Measurements from ENCODE around the gene PALD1.

The PALD1 gene

DNA sequence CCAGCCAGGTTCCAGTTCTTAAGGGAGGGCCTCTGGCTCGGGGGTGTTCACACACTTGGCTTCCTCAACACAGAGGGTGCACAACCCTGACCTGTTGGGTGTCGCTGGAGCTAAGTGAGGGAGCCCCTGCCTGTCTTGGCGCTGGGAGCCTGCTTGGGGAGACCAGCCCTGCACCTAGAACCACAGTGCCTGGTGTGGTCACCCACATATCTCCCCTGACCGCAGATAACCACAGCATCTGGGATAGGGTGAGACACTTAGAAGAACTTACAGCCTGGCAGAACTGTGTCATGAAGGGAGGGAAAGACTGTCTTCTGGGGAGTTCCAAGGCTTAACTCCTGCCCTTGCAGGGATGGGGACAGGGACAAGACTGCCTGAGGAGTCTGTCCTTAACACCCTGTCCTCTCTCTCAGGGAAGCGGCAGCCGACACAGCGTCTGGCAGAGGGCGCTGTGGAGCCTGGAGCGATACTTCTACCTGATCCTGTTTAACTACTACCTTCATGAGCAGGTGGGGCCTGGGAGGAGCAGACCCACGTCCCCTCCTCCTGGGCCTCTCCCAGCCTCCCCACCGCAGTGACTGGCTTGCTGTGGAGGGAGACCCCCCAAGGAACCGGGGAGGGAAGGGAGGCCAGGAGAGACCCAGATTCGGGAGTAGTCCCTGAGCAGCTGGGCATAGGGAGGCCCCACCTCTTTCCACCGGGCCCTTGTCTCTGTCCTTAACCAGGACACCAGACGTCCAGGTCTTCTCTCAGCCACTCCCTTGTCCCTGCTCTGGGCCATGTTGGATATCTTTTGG is 59.0 kb downstream of the PALD1 start:
- DNase-seq: peak; percentile 64

DNA sequence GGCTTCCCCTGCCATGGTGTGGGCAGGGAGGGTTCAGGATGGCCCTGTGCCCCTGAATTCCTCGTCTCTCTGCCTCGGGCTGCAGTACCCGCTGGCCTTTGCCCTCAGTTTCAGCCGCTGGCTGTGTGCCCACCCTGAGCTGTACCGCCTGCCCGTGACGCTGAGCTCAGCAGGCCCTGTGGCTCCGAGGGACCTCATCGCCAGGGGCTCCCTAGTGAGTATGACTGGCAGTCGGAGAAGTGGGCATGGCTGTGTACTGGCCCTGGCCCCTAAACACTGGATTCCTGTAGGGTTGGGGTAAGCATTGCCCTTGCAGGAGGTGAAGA is 59.6 kb downstream of the PALD1 start:
- no peak for DNase-seq

DNA sequence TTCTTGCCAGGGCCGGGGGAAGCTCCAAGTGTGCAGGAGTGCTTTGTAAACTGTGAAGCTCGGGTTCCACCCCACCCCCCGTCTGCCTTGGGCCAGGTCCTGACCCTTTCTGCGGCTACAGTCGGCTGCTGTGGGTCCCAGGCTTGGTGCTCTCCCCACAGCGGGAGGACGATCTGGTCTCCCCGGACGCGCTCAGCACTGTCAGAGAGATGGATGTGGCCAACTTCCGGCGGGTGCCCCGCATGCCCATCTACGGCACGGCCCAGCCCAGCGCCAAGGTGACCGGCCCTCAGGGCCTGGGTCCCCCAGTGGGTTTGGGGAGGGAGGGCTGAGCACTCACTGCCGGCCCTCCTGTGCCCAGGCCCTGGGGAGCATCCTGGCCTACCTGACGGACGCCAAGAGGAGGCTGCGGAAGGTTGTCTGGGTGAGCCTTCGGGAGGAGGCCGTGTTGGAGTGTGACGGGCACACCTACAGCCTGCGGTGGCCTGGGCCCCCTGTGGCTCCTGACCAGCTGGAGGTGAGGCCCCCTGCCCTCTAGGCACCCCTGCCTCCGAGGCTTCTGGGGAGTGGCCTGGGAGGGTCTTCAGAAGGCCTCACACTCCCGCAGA is 60.3 kb downstream of the PALD1 start:
- DNase-seq: no peak

DNA sequence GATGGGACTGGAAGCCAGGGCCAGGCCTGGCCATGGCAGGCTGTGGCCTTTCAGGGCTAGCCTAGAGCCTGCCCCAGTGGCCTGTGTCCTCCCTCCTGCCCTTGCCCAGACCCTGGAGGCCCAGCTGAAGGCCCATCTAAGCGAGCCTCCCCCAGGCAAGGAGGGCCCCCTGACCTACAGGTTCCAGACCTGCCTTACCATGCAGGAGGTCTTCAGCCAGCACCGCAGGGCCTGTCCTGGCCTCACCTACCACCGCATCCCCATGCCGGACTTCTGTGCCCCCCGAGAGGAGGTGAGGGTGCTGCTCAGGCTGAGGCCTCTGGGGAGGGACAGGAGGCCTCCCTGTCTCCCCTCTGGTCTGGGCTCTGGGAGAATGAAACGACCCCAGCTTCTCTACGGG is 60.9 kb downstream of the PALD1 start:
- no peak for DNase-seq

DNA sequence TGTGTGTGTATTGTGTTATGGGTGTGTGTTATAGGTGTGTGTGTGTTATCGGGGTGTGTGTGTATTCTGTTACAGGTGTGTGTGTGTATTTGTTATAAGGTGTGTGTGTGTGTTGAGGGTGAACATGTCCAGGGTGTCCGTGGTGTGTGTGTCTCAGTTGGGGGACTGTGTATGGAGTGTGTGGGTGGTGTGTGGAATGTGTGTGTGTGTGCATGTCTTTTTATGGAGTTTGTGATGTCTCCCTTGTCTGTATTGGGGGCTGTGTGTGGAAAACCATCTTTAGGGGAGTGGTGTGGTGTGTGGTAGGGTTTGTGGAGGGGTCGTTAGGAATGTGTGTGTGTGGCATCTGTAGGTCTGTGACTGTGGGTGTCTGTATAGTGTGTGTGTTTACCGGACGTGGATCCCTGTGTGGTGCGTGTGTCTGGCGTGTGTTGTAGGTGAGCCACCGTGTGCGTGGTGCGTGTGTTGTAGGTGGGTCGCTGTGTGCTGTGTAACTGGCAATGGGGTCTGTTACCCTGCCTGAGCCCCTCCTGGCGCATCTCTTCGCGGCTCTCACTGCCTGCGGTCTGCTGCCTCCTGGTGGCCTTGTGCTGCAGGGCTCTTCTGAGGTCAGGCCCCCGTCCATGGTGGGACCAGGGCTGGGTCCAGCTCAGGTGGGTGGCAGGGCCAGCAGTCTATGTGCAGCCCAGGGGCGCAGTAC is 61.7 kb downstream of the PALD1 start:
- no peak for DNase-seq

- no peak for DNase-seq
These were observed 62.3 kb downstream of the PALD1 start for GRCh38 chr10:70540789-70541360.

- DNase-seq: peak; percentile 71
These were observed 63.4 kb downstream of the PALD1 start for GRCh38 chr10:70541736-70542564.

DNA sequence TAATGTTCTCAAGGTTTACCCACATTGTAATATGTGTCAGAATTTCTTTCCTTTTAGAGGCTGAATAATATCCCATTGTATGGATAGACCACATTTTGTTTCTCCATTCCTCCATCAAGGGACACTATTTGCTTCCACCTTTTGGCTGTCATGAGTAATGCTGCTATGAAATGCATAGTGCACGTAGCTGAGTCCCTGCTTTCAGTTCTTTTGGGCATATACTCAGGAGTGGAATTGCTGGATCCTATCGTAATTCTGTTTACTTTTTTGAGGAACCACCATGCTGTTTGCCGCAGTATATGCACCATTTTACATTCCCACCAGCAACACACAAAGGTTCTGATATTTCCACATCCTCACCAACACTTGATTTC is 64.0 kb downstream of the PALD1 start:
- peak; percentile 56 for DNase-seq

- no peak for DNase-seq
These were observed 65.3 kb downstream of the PALD1 start for GRCh38 chr10:70543911-70544310.

GRCh38 chr10:70544431-70545340 is 66.1 kb downstream of the PALD1 start:
- no peak for DNase-seq

DNA sequence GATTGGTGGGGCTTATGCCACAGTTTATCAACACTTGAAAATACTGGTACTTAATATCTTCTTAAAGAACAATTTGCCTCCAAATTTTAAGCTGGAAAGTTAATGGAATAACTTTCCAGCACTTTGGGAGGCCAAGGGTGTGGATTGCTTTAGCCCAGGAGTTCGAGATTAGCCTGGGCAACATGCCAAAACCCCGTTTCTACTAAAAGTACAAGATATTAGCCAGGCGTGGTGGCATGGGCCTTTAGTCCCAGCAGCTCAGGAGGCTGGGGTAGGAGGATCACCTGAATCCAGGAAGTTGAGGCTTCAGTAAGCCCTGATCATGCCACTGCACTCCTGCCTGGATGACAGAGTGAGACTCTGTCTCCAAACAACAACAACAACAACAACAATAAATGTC is 68.0 kb downstream of the PALD1 start:
- DNase-seq: peak; percentile 14

GRCh38 chr10:70549351-70549961 is 70.9 kb downstream of the PALD1 start:
- DNase-seq: no peak

- DNase-seq: peak; percentile 89
These were observed 71.4 kb downstream of the PALD1 start for GRCh38 chr10:70549962-70550458.

GRCh38 chr10:70550459-70550858 is 71.9 kb downstream of the PALD1 start:
- no peak for DNase-seq

GRCh38 chr10:70551466-70551865 is 72.9 kb downstream of the PALD1 start:
- no peak for DNase-seq

DNA sequence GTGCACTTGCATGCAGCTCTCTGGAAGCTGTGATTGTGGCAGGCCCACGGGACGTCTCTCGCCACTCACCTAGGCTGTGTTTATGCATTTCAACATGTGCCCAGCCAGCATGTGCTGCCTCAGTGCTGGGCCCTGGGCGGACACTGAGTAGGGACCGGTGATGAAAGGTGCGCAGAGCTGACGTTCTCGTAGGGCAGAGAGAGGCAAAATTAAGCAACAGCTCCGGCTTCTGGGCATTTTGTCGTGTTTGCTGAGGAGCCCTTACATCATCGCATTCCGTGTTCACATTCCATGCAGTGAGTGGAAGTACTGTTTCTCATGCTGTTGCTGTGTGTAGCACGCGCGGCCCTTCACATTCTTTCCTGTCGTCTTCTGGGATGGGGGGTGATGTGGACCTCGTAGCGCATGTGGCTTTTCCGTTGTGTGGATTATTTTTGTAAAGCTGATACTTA is 73.4 kb downstream of the PALD1 start:
- DNase-seq: no peak

DNA sequence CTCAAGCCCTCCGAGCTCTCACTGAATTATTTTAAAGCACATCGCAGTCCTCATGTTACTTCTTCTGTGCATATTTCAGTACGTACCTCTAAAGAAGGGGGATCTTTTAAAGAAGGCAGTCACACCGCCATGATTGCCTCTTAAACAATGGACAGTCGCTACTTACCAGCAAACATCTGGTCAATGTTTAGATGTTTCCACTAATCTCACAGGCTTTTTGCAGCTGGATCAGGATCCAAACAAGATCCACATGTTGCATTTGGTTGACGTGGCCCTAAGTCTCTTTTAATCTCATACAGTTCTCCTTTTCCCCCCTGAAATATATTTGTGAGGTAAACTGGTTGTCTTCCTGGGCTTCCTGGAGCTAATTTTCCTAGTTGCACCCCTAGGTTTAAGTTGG is 74.0 kb downstream of the PALD1 start:
- DNase-seq: no peak

DNA sequence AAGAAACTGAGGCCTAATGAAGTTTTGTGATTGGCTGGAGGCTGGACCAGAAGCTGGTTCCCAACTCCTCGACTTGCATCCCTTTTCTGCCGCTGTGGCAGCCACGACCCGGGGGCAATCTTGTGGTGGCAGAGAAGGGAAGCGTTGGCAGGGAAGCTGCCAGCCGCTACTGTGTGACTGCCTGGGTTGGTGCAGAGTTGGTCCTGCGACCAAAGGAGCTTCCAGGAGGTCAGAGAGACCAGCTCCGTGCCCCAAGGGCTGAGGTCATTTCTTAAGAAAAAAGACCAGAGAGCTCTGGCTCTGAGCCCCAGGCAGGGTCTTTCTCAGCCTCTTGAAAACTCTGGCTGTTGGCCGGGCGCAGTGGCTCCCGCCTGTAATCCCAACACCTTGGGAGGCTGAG is 76.8 kb downstream of the PALD1 start:
- no peak for DNase-seq

GRCh38 chr10:70557086-70557845 is 78.7 kb downstream of the PALD1 start:
- no peak for DNase-seq

GRCh38 chr10:70557876-70558275 is 79.3 kb downstream of the PALD1 start:
- DNase-seq: no peak

Measured in OCI-M1 (cell line).